MM.1S (cell line): Measurements from ENCODE around the gene MYMX.

Experiments used
- DNase-seq: peaks from one replicate; pipeline ENCODE4 v3.0.0-alpha.2; 2015
- H2AFZ ChIP-seq: fragments of 300-600 bp; sonication (generic); 2 replicates; pipeline ENCODE4 v1.6.0; 2016; ENCODE audit warnings: antibody characterized with exemption, low read length
- H3F3A ChIP-seq: fragments of 300-600 bp; sonication (generic); 2 replicates; pipeline ENCODE4 v1.6.1; 2016; ENCODE audit warnings: mild to moderate bottlenecking, antibody characterized with exemption, low read length, moderate library complexity, mixed read lengths; ENCODE audit not compliant: insufficient read depth
- H3K27ac ChIP-seq: fragments of 300-600 bp; sonication (generic); 2 replicates; pipeline ENCODE4 v1.5.1; 2016; ENCODE audit warnings: mild to moderate bottlenecking, low read length
- H3K27me3 ChIP-seq: fragments of 300-600 bp; sonication (generic); replicated peaks from 2 replicates; pipeline ENCODE4 v1.6.0; 2016; ENCODE audit warnings: low read length; ENCODE audit not compliant: insufficient read depth
- H3K36me3 ChIP-seq: fragments of 300-600 bp; sonication (generic); replicated peaks from 2 replicates; pipeline ENCODE4 v1.6.1; 2016; ENCODE audit warnings: mild to moderate bottlenecking, low read length, mixed read lengths; ENCODE audit not compliant: insufficient read depth
- H3K4me1 ChIP-seq: fragments of 300-600 bp; sonication (generic); 2 replicates; pipeline ENCODE4 v1.6.1; 2016; ENCODE audit warnings: low read length, mixed read lengths
- H3K4me2 ChIP-seq: fragments of 300-600 bp; sonication (generic); 2 replicates; pipeline ENCODE4 v1.6.0; 2016; ENCODE audit warnings: low read depth, low read length
- H3K4me3 ChIP-seq: fragments of 300-600 bp; sonication (generic); 2 replicates; pipeline ENCODE4 v1.5.1; 2016; ENCODE audit warnings: low read length, mixed read lengths
- H3K79me2 ChIP-seq: fragments of 300-600 bp; sonication (generic); 2 replicates; pipeline ENCODE4 v1.6.1; 2016; ENCODE audit warnings: mixed run types, low read length, mixed read lengths
- H3K9ac ChIP-seq: fragments of 300-600 bp; sonication (generic); 2 replicates; pipeline ENCODE4 v1.6.1; 2016; ENCODE audit warnings: low read length, mixed read lengths
- H3K9me2 ChIP-seq: fragments of 300-600 bp; sonication (generic); replicated peaks from 2 replicates; pipeline ENCODE4 v1.6.1; 2016; ENCODE audit warnings: mild to moderate bottlenecking, low read length, mixed read lengths; ENCODE audit not compliant: insufficient read depth
- H3K9me3 ChIP-seq: fragments of 300-600 bp; sonication (generic); replicated peaks from 2 replicates; pipeline ENCODE4 v1.6.1; 2016; ENCODE audit warnings: mild to moderate bottlenecking, low read length, mixed read lengths; ENCODE audit not compliant: insufficient read depth
- H4K20me1 ChIP-seq: fragments of 300-600 bp; sonication (generic); 2 replicates; pipeline ENCODE4 v1.6.1; 2016; ENCODE audit warnings: mild to moderate bottlenecking, low read length, moderate library complexity, mixed read lengths; ENCODE audit not compliant: insufficient read depth
- CTCF ChIP-seq: fragments of 300-600 bp; sonication (generic); IDR thresholded peaks from 2 replicates; pipeline ENCODE4 v1.5.1; 2016; ENCODE audit warnings: antibody characterized with exemption, low read length, mixed read lengths
- EZH2 ChIP-seq: fragments of 300-600 bp; sonication (generic); optimal IDR thresholded peaks from 2 replicates; pipeline ENCODE3; 2017; ENCODE audit warnings: low read depth, mild to moderate bottlenecking, antibody characterized with exemption, low read length, mixed read lengths
- EZH2phosphoT487 ChIP-seq: fragments of 300-600 bp; sonication (generic); IDR thresholded peaks from 2 replicates; pipeline ENCODE4 v1.6.1; 2018; ENCODE audit warnings: antibody characterized with exemption, low read length

Gene MYMX

GRCh38 chr6:44260011-44260410, 43.3 kb downstream of the MYMX start:
- Histone ChIP-seq H2AFZ (no peak overlapping the region), H3K36me3 (no peaks in the 10 kb centered on the region; the same call in 1 of the 2 replicates), H3K79me2 (peaks cover 62% of the 10 kb centered on the region), H3K27me3 (no peaks in the 10 kb centered on the region), H3K4me1 (peaks cover 36% of the 10 kb centered on the region), H3K4me3 (no peak overlapping the region), H3K27ac (no peak overlapping the region), H3K9ac (no peak overlapping the region), H3K9me3 (no peaks in the 10 kb centered on the region), H3K4me2 (no peak overlapping the region), H3K9me2 (no peaks in the 10 kb centered on the region), H4K20me1 (peaks cover 3% of the 10 kb centered on the region; the same call in 1 of the 2 replicates), H3F3A (peaks cover 63% of the 10 kb centered on the region)
- TF ChIP-seq CTCF (no peak), EZH2phosphoT487 (no peak), EZH2 (no peak)
- no peak for DNase-seq

- H3K4me1 ChIP-seq, result peaks cover 30% of the 10 kb centered on the region
These were observed 43.9 kb downstream of the MYMX start for GRCh38 chr6:44260451-44261297.

GRCh38 chr6:44261581-44261980, 44.9 kb downstream of the MYMX start:
- H4K20me1 ChIP-seq, result no peaks in the 10 kb centered on the region
- H3K9me3 ChIP-seq, result no peaks in the 10 kb centered on the region
- no peak for TF ChIP-seq EZH2phosphoT487
- TF ChIP-seq CTCF, result no peak
- no peak for TF ChIP-seq EZH2
- H3K36me3 ChIP-seq, result no peaks in the 10 kb centered on the region; the same call in 1 of the 2 replicates
- peaks cover 58% of the 10 kb centered on the region for H3K79me2 ChIP-seq
- no peak for DNase-seq
- no peak overlapping the region for H3K4me3 ChIP-seq
- no peaks in the 10 kb centered on the region for H3K9me2 ChIP-seq
- peaks cover 33% of the 10 kb centered on the region for H3K4me1 ChIP-seq
- no peaks in the 10 kb centered on the region for H3K27me3 ChIP-seq
- no peak overlapping the region for H3K27ac ChIP-seq
- no peak overlapping the region for H2AFZ ChIP-seq
- peaks cover 60% of the 10 kb centered on the region for H3F3A ChIP-seq
- H3K9ac ChIP-seq, result no peak overlapping the region
- H3K4me2 ChIP-seq, result peak overlapping the region; percentile 92; the same call in 1 of the 2 replicates

More at GRCh38 chr6:44260451-44261297, 43.9 kb downstream of the MYMX start:
- H2AFZ ChIP-seq, result no peak overlapping the region
- TF ChIP-seq CTCF (no peak), EZH2phosphoT487 (no peak), EZH2 (no peak)
- no peaks in the 10 kb centered on the region for H3K9me3 ChIP-seq
- H3K27me3 ChIP-seq, result no peaks in the 10 kb centered on the region
- no peaks in the 10 kb centered on the region for H3K9me2 ChIP-seq
- H3K27ac ChIP-seq, result no peak overlapping the region
- no peak overlapping the region for H3K9ac ChIP-seq
- no peak overlapping the region for H3K4me2 ChIP-seq
- H3K36me3 ChIP-seq, result no peaks in the 10 kb centered on the region; the same call in 1 of the 2 replicates
- H4K20me1 ChIP-seq, result peaks cover 2% of the 10 kb centered on the region; the same call in 1 of the 2 replicates
- H3K79me2 ChIP-seq, result peaks cover 64% of the 10 kb centered on the region
- H3F3A ChIP-seq, result peaks cover 60% of the 10 kb centered on the region
- H3K4me3 ChIP-seq, result no peak overlapping the region
- no peak for DNase-seq
